Smooth muscle cell (in vitro differentiated cells): Measurements from ENCODE around the gene SERGEF. TPM values are rescaled to one million over a fixed set of nuclear protein-coding genes. Genes with fewer than 3 reads are reported as not detected.
"Not testable (repeated sequence)": the region's sequence is repeated elsewhere in the genome, so short reads cannot be mapped to it uniquely, and the experiment has no call there.

Source experiments
- DNase-seq: peaks from one replicate; lab custom pipeline; 2025; ENCODE audit not compliant: unreplicated experiment; lab: John Stamatoyannopoulos, UW
- H2AFZ ChIP-seq: fragments of 200-600 bp; sonication (generic); 2 replicates; pipeline ENCODE4 v1.6.0; 2016; ENCODE audit warnings: antibody characterized with exemption, low read depth, mild to moderate bottlenecking
- H3F3A ChIP-seq: fragments of 200-600 bp; sonication (generic); 2 replicates; pipeline ENCODE4 v1.6.0; 2017; ENCODE audit warnings: antibody characterized with exemption, low read depth
- H3K27ac ChIP-seq: fragments of 200-600 bp; sonication (generic); 2 replicates; pipeline ENCODE4 v1.5.1; 2016; ENCODE audit warnings: low read depth, mild to moderate bottlenecking
- H3K27me3 ChIP-seq: fragments of 200-600 bp; sonication (generic); 2 replicates; pipeline ENCODE4 v1.6.1; 2016; ENCODE audit warnings: low read depth, mild to moderate bottlenecking
- H3K36me3 ChIP-seq: fragments of 200-600 bp; sonication (generic); 2 replicates; pipeline ENCODE4 v1.5.1; 2016; ENCODE audit warnings: low read depth
- H3K4me1 ChIP-seq: fragments of 200-600 bp; sonication (generic); 2 replicates; pipeline ENCODE4 v1.5.1; 2016; ENCODE audit warnings: low read depth
- H3K4me2 ChIP-seq: fragments of 200-600 bp; sonication (generic); 2 replicates; pipeline ENCODE4 v1.6.0; 2016; ENCODE audit warnings: mild to moderate bottlenecking
- H3K4me3 ChIP-seq: fragments of 200-600 bp; sonication (generic); 2 replicates; pipeline ENCODE4 v1.5.1; 2016; ENCODE audit warnings: mild to moderate bottlenecking
- H3K79me2 ChIP-seq: fragments of 200-600 bp; sonication (generic); 2 replicates; pipeline ENCODE4 v1.6.0; 2016; ENCODE audit warnings: low read depth, mild to moderate bottlenecking
- H3K9ac ChIP-seq: fragments of 200-600 bp; sonication (generic); 2 replicates; pipeline ENCODE4 v1.6.0; 2016; ENCODE audit warnings: low read depth
- H3K9me3 ChIP-seq: fragments of 200-600 bp; sonication (generic); replicated peaks from 2 replicates; pipeline ENCODE4 v1.5.1; 2016; ENCODE audit warnings: low read depth
- H4K20me1 ChIP-seq: fragments of 200-600 bp; sonication (generic); 2 replicates; pipeline ENCODE4 v1.6.0; 2016; ENCODE audit warnings: low read depth
- CTCF ChIP-seq: fragments of 200-600 bp; sonication (generic); IDR thresholded peaks from 2 replicates; pipeline ENCODE4 v1.5.1; 2017; ENCODE audit warnings: borderline replicate concordance, mild to moderate bottlenecking, antibody characterized with exemption; ENCODE audit not compliant: insufficient read depth, poor library complexity, severe bottlenecking
- WGBS: methylation state at CpG from one replicate; pipeline ENCODE4 v1.1.7; 2016; ENCODE audit warnings: low lambda C conversion rate; 5-methylcytosine and 5-hydroxymethylcytosine counted together
- polyA plus RNA-seq: library from polyadenylated mRNA; unstranded; fragments of >200 nt; fragmentation: Nextera tagmentation; extraction: Ambion mirVana; gene quantifications from 2 replicates; pipeline ENCODE4 v1.2.1, GENCODE V29; 2016
- total RNA-seq: library from RNA; depleted of rRNA; stranded (reverse); fragments of >200 nt; gene quantifications from 2 replicates; pipeline ENCODE4 v1.2.3, GENCODE V29; 2014

SERGEF gene
- total and polyA plus RNA-seq, 2 experiments from 2014 or later, result 4.9 to 7.4 TPM

DNA sequence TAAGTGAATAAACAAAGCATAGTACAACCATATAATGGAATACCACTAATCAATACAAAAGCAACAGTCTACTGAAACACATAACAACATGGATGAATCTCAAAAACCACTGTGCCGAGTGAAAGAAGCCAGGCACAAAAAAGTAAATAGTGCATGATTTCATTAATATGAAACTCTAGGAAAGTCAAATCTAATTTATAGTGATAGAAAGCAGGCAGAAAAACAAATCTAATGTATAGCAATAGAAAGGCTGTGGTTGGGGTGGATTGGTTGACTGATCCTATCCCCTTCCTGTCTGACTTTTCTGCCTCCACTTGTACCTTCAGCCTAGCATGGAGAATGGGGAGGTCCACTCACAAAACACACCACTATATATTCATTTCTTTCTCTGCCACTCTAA lies 115.4 kb downstream of the SERGEF start:
- no peaks in the 10 kb centered on the region for H3K4me1 ChIP-seq
- H3F3A ChIP-seq, result no peaks in the 10 kb centered on the region
- H4K20me1 ChIP-seq, result no peaks in the 10 kb centered on the region
- no peaks in the 10 kb centered on the region for H3K36me3 ChIP-seq
- H3K4me3 ChIP-seq, result no peak overlapping the region
- H2AFZ ChIP-seq, result no peak overlapping the region
- H3K4me2 ChIP-seq, result no peak overlapping the region
- 97% methylated on average over 1 of the region's 1 CpG for WGBS
- H3K27me3 ChIP-seq, result no peaks in the 10 kb centered on the region
- H3K9ac ChIP-seq, result no peak overlapping the region
- H3K79me2 ChIP-seq, result no peaks in the 10 kb centered on the region
- no peaks in the 10 kb centered on the region for H3K9me3 ChIP-seq
- H3K27ac ChIP-seq, result no peak overlapping the region
- no peak for DNase-seq
- TF ChIP-seq CTCF, result no peak

DNA sequence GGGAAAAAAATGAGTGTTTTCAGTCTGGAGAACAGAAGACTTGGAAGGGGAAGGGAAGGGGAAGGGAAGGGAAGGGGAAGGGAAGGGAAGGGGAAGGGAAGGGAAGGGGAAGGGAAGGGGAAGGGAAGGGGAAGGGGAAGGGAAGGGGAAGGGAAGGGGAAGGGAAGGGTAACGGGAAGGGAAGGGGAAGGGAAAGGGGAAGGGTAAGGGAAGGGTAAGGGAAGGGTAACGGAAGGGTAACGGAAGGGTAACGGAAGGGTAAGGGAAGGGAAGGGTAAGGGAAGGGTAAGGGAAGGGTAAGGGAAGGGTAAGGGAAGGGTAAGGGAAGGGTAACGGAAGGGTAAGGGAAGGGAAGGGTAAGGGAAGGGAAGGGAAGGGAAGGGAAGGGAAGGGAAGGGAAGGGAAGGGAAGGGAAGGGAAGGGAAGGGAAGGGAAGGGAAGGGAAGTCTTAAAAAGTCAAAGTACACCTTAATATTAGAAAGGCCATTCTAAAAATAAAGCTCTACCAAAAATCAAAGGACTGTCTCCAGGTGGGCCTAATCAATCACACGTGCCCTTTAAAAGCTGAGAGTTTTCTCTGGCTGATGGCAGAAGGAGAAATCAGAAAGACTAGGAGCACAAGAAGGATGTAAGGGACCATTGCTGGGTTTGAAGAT lies 116.2 kb downstream of the SERGEF start:
- WGBS, result 100% methylated on average over 1 of the region's 6 CpGs

DNA sequence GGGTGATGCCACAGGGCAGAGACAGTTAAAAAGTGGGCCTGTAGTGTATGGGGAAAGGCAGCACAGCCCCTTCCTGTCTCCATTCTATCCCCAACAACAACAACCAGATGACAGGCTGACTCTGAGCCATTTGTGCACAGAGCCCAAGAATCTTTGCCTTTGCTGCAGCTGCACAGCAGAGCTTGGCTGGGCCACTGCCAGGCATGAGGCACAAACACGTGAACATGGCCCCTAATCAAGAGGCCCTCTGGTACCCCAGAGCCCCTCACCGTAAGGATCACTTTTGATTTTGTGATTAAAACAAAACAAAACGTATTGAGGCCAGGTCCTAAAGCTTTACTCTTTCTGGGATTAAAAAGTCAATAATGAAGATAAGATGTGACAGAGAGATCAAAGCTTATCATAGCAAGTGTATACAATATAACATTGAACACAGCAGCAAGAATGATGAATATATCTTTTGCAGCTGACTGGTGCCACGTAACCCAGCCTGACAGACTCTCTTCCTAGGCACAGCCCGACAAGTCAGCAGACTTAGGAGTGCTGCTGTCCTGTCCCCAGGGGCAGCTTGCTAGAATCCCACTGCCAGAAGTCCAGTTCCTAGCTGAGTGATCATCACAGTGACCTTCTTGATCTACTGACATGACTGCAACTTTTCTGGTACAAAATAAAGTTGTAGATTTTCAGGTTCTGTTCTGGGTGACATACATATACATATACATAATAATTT lies 117.8 kb downstream of the SERGEF start:
- H3K4me2 ChIP-seq, result no peak overlapping the region
- no peaks in the 10 kb centered on the region for H3K4me1 ChIP-seq
- no peaks in the 10 kb centered on the region for H3K27me3 ChIP-seq
- no peaks in the 10 kb centered on the region for H3K36me3 ChIP-seq
- no peak overlapping the region for H3K27ac ChIP-seq
- no peaks in the 10 kb centered on the region for H3K9me3 ChIP-seq
- DNase-seq, result no peak
- H3K4me3 ChIP-seq, result no peak overlapping the region
- H3K79me2 ChIP-seq, result no peaks in the 10 kb centered on the region
- H2AFZ ChIP-seq, result no peak overlapping the region
- 19% methylated on average over 5 of the region's 5 CpGs for WGBS
- no peak overlapping the region for H3K9ac ChIP-seq
- no peak for TF ChIP-seq CTCF
- no peaks in the 10 kb centered on the region for H4K20me1 ChIP-seq
- no peaks in the 10 kb centered on the region for H3F3A ChIP-seq

More for the DNA sequence above, 116.2 kb downstream of the SERGEF start:
- H3K36me3 ChIP-seq, H2AFZ ChIP-seq, DNase-seq, H3K4me1 ChIP-seq, H3K9ac ChIP-seq, H3K79me2 ChIP-seq, H3K4me2 ChIP-seq, H4K20me1 ChIP-seq, H3K9me3 ChIP-seq, H3K27me3 ChIP-seq, H3K4me3 ChIP-seq, H3K27ac ChIP-seq, H3F3A ChIP-seq: not testable (repeated sequence)

GRCh38 chr11:17892409-17892808 lies 120.4 kb downstream of the SERGEF start:
- H3K27me3 ChIP-seq, result no peaks in the 10 kb centered on the region
- 88% methylated on average over 5 of the region's 5 CpGs for WGBS
- H3K9me3 ChIP-seq, result no peaks in the 10 kb centered on the region
- H3K79me2 ChIP-seq, result no peaks in the 10 kb centered on the region
- TF ChIP-seq CTCF, result no peak
- DNase-seq, result no peak
- H3K27ac ChIP-seq, result no peak overlapping the region
- H2AFZ ChIP-seq, result no peak overlapping the region
- H3K9ac ChIP-seq, result no peak overlapping the region
- no peaks in the 10 kb centered on the region for H4K20me1 ChIP-seq
- no peak overlapping the region for H3K4me2 ChIP-seq
- no peak overlapping the region for H3K4me3 ChIP-seq
- H3F3A ChIP-seq, result no peaks in the 10 kb centered on the region
- no peaks in the 10 kb centered on the region for H3K36me3 ChIP-seq
- H3K4me1 ChIP-seq, result peaks cover 6% of the 10 kb centered on the region
